K562 (cell line): ENCODE data around the gene ANKS1A. TPM values are rescaled to one million over a fixed set of nuclear protein-coding genes. Genes with fewer than 3 reads are reported as not detected.

Experiments used
- ATAC-seq: fragments of 200-7000 bp; cut with Tn5 transposase; 3 replicates; pipeline ENCODE4 v1.9.1; 2020; ENCODE audit warnings: moderate library complexity
- BruUV-seq: library from RNA; stranded (reverse); fragments of 400-500 nt; replicated peaks from 2 replicates; lab custom pipeline; 2021; lab: Mats Ljungman, UMichigan
- CTCF ChIA-PET: fragments of 300-600 bp; formaldehyde crosslinking; extraction: SDS; loops from one replicate; lab custom pipeline; 2021; ENCODE audit warnings: low intra/inter-chr PET ratio; lab: Yijun Ruan, JAX
- POLR2A ChIA-PET: fragments of 300-600, 350-650 bp; sonication (Branson Sonifier 250); formaldehyde crosslinking; extraction: SDS; loops from one replicate; lab custom pipeline; 2021; ENCODE audit warnings: antibody characterized with exemption, inconsistent platforms; lab: Yijun Ruan, JAX
- DNase-seq, 4 experiments: peaks; one replicate each; pipeline versions ENCODE4 v3.0.0 to v3.0.0-alpha.2; 2011 to 2018; ENCODE audit warnings: low spot score in 3 of 4, mixed read lengths in 3 of 4; ENCODE audit errors: extremely low read depth in 1 of 4
- FAIRE-seq: peaks from 2 replicates; lab custom pipeline; 2011; peaks lifted over from hg19 to GRCh38; lab: Jason Lieb, UNC
- H2AFZ ChIP-seq: 2 replicates; pipeline ENCODE4 v1.6.0; 2011; ENCODE audit warnings: low read depth, low read length, control low read depth, inconsistent platforms
- H3K27ac ChIP-seq: fragments of 200-600 bp; 3 replicates; pipeline ENCODE4 v1.8.0; 2011; ENCODE audit warnings: low read depth, mild to moderate bottlenecking, control low read depth, inconsistent platforms, low read length, moderate library complexity, mixed read lengths; ENCODE audit errors: extremely low read depth
- H3K27me3 ChIP-seq, 2 experiments: fragments of 300-600 bp in 1 of 2; 2 replicates in 1 of 2; 3 replicates in 1 of 2; pipeline versions ENCODE4 v1.6.0 to v1.8.0; 2011; ENCODE audit warnings: inconsistent platforms in 2 of 2, low read length in 2 of 2, mild to moderate bottlenecking in 1 of 2, mixed read lengths in 1 of 2, moderate library complexity in 1 of 2; ENCODE audit not compliant: control insufficient read depth in 2 of 2, insufficient read depth in 2 of 2
- H3K36me3 ChIP-seq: fragments of 300-600 bp; 3 replicates; pipeline ENCODE4 v1.8.0; 2011; ENCODE audit warnings: mild to moderate bottlenecking, low read length, inconsistent platforms; ENCODE audit not compliant: control insufficient read depth, insufficient read depth
- H3K4me1 ChIP-seq, 2 experiments: fragments of 200-600 bp in 1 of 2; replicated peaks in 1 of 2; 2 replicates in 1 of 2; 3 replicates in 1 of 2; pipeline versions ENCODE4 v1.5.1 to v1.8.0; 2011; ENCODE audit warnings: inconsistent platforms in 2 of 2, low read length in 2 of 2, mild to moderate bottlenecking in 1 of 2, mixed read lengths in 1 of 2, moderate library complexity in 1 of 2; ENCODE audit not compliant: control insufficient read depth in 2 of 2, insufficient read depth in 2 of 2
- H3K4me2 ChIP-seq: 2 replicates; pipeline ENCODE4 v1.6.1; 2011; ENCODE audit warnings: low read length, control low read depth, inconsistent platforms, mixed read lengths; ENCODE audit not compliant: insufficient read depth
- H3K4me3 ChIP-seq: fragments of 200-600 bp; sonication (generic), shearing (Covaris generic); 2 replicates; pipeline ENCODE4 v1.5.1; 2016; ENCODE audit warnings: control low read depth, inconsistent platforms
- H3K79me2 ChIP-seq: fragments of 200-600 bp; 3 replicates; pipeline ENCODE4 v1.8.0; 2011; ENCODE audit warnings: low read length, inconsistent platforms; ENCODE audit not compliant: control insufficient read depth, insufficient read depth
- H3K9ac ChIP-seq, 2 experiments: 2 replicates each; pipeline versions ENCODE4 v1.6.0 to v1.6.1; 2011; ENCODE audit warnings: low read depth in 2 of 2, low read length in 2 of 2, control low read depth in 1 of 2, inconsistent platforms in 1 of 2, mild to moderate bottlenecking in 1 of 2, mixed read lengths in 1 of 2; ENCODE audit not compliant: insufficient read depth in 1 of 2
- H3K9me1 ChIP-seq: one replicate; pipeline ENCODE4 v1.6.0; 2011; ENCODE audit warnings: inconsistent platforms, mild to moderate bottlenecking, low read length, moderate library complexity; ENCODE audit not compliant: control insufficient read depth, insufficient read depth
- H3K9me3 ChIP-seq: replicated peaks from 2 replicates; pipeline ENCODE4 v1.5.1; 2011; ENCODE audit warnings: low read depth, low read length, inconsistent platforms; ENCODE audit not compliant: control insufficient read depth, insufficient read depth
- H4K20me1 ChIP-seq: replicated peaks from 2 replicates; pipeline ENCODE4 v1.6.1; 2011; ENCODE audit warnings: low read length, inconsistent platforms, mixed read lengths; ENCODE audit not compliant: control insufficient read depth, insufficient read depth
- BRF1 ChIP-seq: IDR thresholded peaks from 3 replicates; pipeline ENCODE4 v1.6.1; 2011; ENCODE audit warnings: borderline replicate concordance, mild to moderate bottlenecking; ENCODE audit not compliant: insufficient read length; ENCODE audit errors: extremely low read depth
- C11orf30 ChIP-seq: fragments of 450-650 bp; IDR thresholded peaks from 2 replicates; pipeline ENCODE4 v1.6.1; 2016; ENCODE audit warnings: low read depth, mild to moderate bottlenecking
- MAFG ChIP-seq: fragments of 450-650 bp; conservative IDR thresholded peaks from 2 replicates; pipeline ENCODE4 v1.6.1; 2016; ENCODE audit warnings: missing genetic modification characterization, missing compliant biosample characterization
- NFE2 ChIP-seq: IDR thresholded peaks from 2 replicates; pipeline ENCODE4 v1.6.1; 2014; ENCODE audit warnings: antibody characterized with exemption, low read depth
- ZBED1 ChIP-seq: IDR thresholded peaks from 2 replicates; pipeline ENCODE4 v1.6.1; 2014
- ZNF316 ChIP-seq: fragments of 450-650 bp; IDR thresholded peaks from 2 replicates; pipeline ENCODE4 v1.6.1; 2016
- ZNF57 ChIP-seq: fragments of 450-650 bp; formaldehyde crosslinking; IDR thresholded peaks from 2 replicates; pipeline ENCODE4 v1.4.0; 2020; ENCODE audit warnings: mild to moderate bottlenecking, moderate library complexity
- WGBS: fragments of 100-300 bp; shearing (Covaris generic); methylation state at CpG from one replicate; pipeline ENCODE4 v1.1.6; 2016; ENCODE audit warnings: low coverage, mixed read lengths; ENCODE audit not compliant: insufficient coverage; ENCODE audit errors: missing lambda C conversion rate; 5-methylcytosine and 5-hydroxymethylcytosine counted together
- in situ Hi-C: fragments of 300-500 bp; cut with MboI; formaldehyde crosslinking; loops from 4 replicates; pipeline ENCODE4 v1.15.0; 2018; ENCODE audit warnings: inconsistent platforms, mixed read lengths
- intact Hi-C: fragments of 100-400 bp; cut with micrococcal nuclease; formaldehyde crosslinking; loops from 2 replicates; pipeline ENCODE4 v1.14.2; 2022
- polyA plus RNA-seq, 8 experiments: library from polyadenylated mRNA; depleted of rRNA in 4 of 8; stranded (reverse) in 5 of 8; unstranded in 3 of 8; fragments of >200 nt; fragmentation: Nextera tagmentation in 2 of 8; fragmentation: Illumina TruSeq in 1 of 8; extraction: Ambion mirVana in 2 of 8; extraction: Trizol in 1 of 8; gene quantifications; 2 replicates each; pipeline versions ENCODE4 v1.2.1 to v1.2.3, GENCODE V29; 2011 to 2014; ENCODE audit warnings: inconsistent platforms in 1 of 8, missing spikeins in 1 of 8
- total RNA-seq, 7 experiments: library from RNA; depleted of rRNA in 6 of 7; stranded (reverse); fragments of >200 nt in 6 of 7; fragmentation: Illumina TruSeq in 2 of 7; extraction: Trizol in 2 of 7; gene quantifications; 2 replicates each; pipeline versions ENCODE4 v1.2.1 to v1.2.3, GENCODE V29; 2011 to 2021; ENCODE audit warnings: low replicate concordance in 1 of 7

The ANKS1A gene
- total and polyA plus RNA-seq, 9 of the 15 experiments (the other 6 are each of a cell fraction or from before 2014, with no cell fraction given) = 1.1 to 13.8 (median 5.3) TPM

GRCh38 chr6:35023091-35024000 lies 134.3 kb downstream of the ANKS1A start:
- no peaks in the 10 kb centered on the region for H3K9me1 ChIP-seq
- POLR2A ChIA-PET = interaction anchor here (1.1 to 1.8 kb wide), 4 partner anchors 11 to 36 kb away, joined by 3 to 5 read pairs (median 3); no protein-coding TSS in a partner anchor
- H3K4me2 ChIP-seq = no peak overlapping the region
- WGBS = 48% methylated on average over 5 of the region's 5 CpGs
- no peak overlapping the region for H3K4me3 ChIP-seq
- TF ChIP-seq MAFG (tag) = peak; percentile 36; the same call in 1 of the 2 replicates
- no peak for TF ChIP-seq BRF1
- TF ChIP-seq NFE2 = peak; percentile 41; the same call in 1 of the 2 replicates
- TF ChIP-seq ZNF57 (CRISPR knock-in tag) = no peak
- TF ChIP-seq C11orf30 = peak; percentile 52; the same call in 1 of the 2 replicates
- peak; percentile 45 for TF ChIP-seq ZNF316
- TF ChIP-seq ZBED1 = no peak
- H3K9ac ChIP-seq = no peak overlapping the region
- no peaks in the 10 kb centered on the region for H4K20me1 ChIP-seq
- DNase-seq (no peak), ATAC-seq (no peak), FAIRE-seq (no peak)
- CTCF ChIA-PET = no interaction called here
- BruUV-seq = no TSS peak
- peaks cover 4% of the 10 kb centered on the region; the same call in 1 of the 3 replicates for H3K36me3 ChIP-seq
- H3K27me3 ChIP-seq = no peaks in the 10 kb centered on the region
- peaks cover 7 to 11% of the 10 kb centered on the region in 2 experiments; a peak in 3 of 5 replicates for H3K4me1 ChIP-seq
- no peaks in the 10 kb centered on the region for H3K9me3 ChIP-seq
- H3K27ac ChIP-seq = no peak overlapping the region
- in situ Hi-C loops (no loop called here), intact Hi-C loops (no loop called here)
- H2AFZ ChIP-seq = 0 out of 2 replicates have a peak overlapping the region, but pooled peaks have one; percentile 1
- no peaks in the 10 kb centered on the region for H3K79me2 ChIP-seq
